H1 (cell line): ENCODE results near the gene ELL. TPM values are rescaled to one million over a fixed set of nuclear protein-coding genes. Genes with fewer than 3 reads are reported as not detected.
A peak's percentile ranks its signal among the peaks of the same experiment; 100 is the strongest.

Source experiments
- CTCF ChIA-PET: fragments of 300-600 bp; sonication (Branson Sonifier 250); formaldehyde crosslinking; loops from one replicate; lab custom pipeline; 2021; ENCODE audit not compliant: partially characterized antibody; lab: Charles Lee
- POLR2A ChIA-PET: fragments of 300-600 bp; sonication (Branson Sonifier 250); formaldehyde crosslinking; loops from one replicate; lab custom pipeline; 2021; ENCODE audit warnings: inconsistent platforms; ENCODE audit not compliant: partially characterized antibody; lab: Charles Lee
- DNase-seq, 2 experiments: peaks; one replicate each; pipeline versions ENCODE4 v3.0.0 to v3.0.0-alpha.2; 2010 to 2022; ENCODE audit warnings: low spot score in 2 of 2, low read depth in 1 of 2, mixed read lengths in 1 of 2
- FAIRE-seq: peaks from 2 replicates; lab custom pipeline; 2011; peaks lifted over from hg19 to GRCh38; lab: Jason Lieb, UNC
- H2AFZ ChIP-seq: 2 replicates; pipeline ENCODE4 v1.8.1; 2012; ENCODE audit warnings: low read length, inconsistent platforms
- H2AK5ac ChIP-seq: 2 replicates; pipeline ENCODE4 v1.6.1; 2013; ENCODE audit warnings: low read depth, low read length
- H2BK120ac ChIP-seq: replicated peaks from 2 replicates; pipeline ENCODE3; 2013; ENCODE audit warnings: low read depth, low read length, inconsistent platforms
- H2BK12ac ChIP-seq: 2 replicates; pipeline ENCODE4 v1.6.1; 2013; ENCODE audit warnings: low read depth, low read length
- H2BK15ac ChIP-seq: 2 replicates; pipeline ENCODE4 v1.6.1; 2013; ENCODE audit warnings: low read length
- H2BK20ac ChIP-seq: 2 replicates; pipeline ENCODE4 v1.6.1; 2013; ENCODE audit warnings: low read length
- H2BK5ac ChIP-seq: 2 replicates; pipeline ENCODE4 v1.6.1; 2013; ENCODE audit warnings: low read depth, low read length
- H3K14ac ChIP-seq: 2 replicates; pipeline ENCODE4 v1.6.1; 2013; ENCODE audit warnings: inconsistent platforms; ENCODE audit not compliant: insufficient read length
- H3K18ac ChIP-seq: 2 replicates; pipeline ENCODE4 v1.6.1; 2013; ENCODE audit warnings: low read length; ENCODE audit errors: extremely low read depth
- H3K23ac ChIP-seq: 2 replicates; pipeline ENCODE4 v1.6.1; 2013; ENCODE audit warnings: inconsistent platforms; ENCODE audit not compliant: insufficient read length
- H3K23me2 ChIP-seq: 2 replicates; pipeline ENCODE4 v1.6.1; 2013; ENCODE audit warnings: low read depth, low read length
- H3K27ac ChIP-seq: 2 replicates; pipeline ENCODE4 v1.6.1; 2011; ENCODE audit warnings: low read depth, low read length, inconsistent platforms
- H3K27me3 ChIP-seq, 4 experiments: replicated peaks in 1 of 4; 1 replicate in 1 of 4; 2 replicates in 3 of 4; pipeline versions ENCODE4 v1.6.1 to v1.8.1; 2011 to 2013; ENCODE audit warnings: low read length in 3 of 4, mild to moderate bottlenecking in 3 of 4, inconsistent platforms in 2 of 4, mixed read lengths in 2 of 4, moderate library complexity in 1 of 4; ENCODE audit not compliant: control insufficient read depth in 3 of 4, insufficient read depth in 3 of 4; ENCODE audit errors: extremely low read depth in 1 of 4
- H3K36me3 ChIP-seq, 4 experiments: 2 replicates each; pipeline versions ENCODE4 v1.6.1 to v1.8.1; 2011 to 2013; ENCODE audit warnings: mild to moderate bottlenecking in 4 of 4, low read length in 3 of 4, moderate library complexity in 2 of 4, control low read depth in 1 of 4, inconsistent platforms in 1 of 4; ENCODE audit not compliant: insufficient read depth in 4 of 4, control insufficient read depth in 2 of 4
- H3K4ac ChIP-seq: replicated peaks from 2 replicates; pipeline ENCODE3; 2013; ENCODE audit warnings: low read length, low read depth, mixed read lengths, inconsistent platforms; ENCODE audit not compliant: insufficient read length
- H3K4me1 ChIP-seq, 4 experiments: replicated peaks in 1 of 4; 1 replicate in 1 of 4; 2 replicates in 3 of 4; pipeline versions ENCODE4 v1.6.1 to v1.8.1; 2011 to 2013; ENCODE audit warnings: low read length in 3 of 4, inconsistent platforms in 2 of 4, mixed read lengths in 1 of 4; ENCODE audit not compliant: insufficient read depth in 4 of 4, control insufficient read depth in 3 of 4
- H3K4me2 ChIP-seq, 2 experiments: 2 replicates each; pipeline versions ENCODE4 v1.6.1 to v1.8.1; 2011 to 2013; ENCODE audit warnings: low read depth in 2 of 2, low read length in 2 of 2, control low read depth in 1 of 2, inconsistent platforms in 1 of 2, mild to moderate bottlenecking in 1 of 2; ENCODE audit not compliant: insufficient read depth in 1 of 2
- H3K4me3 ChIP-seq, 4 experiments: fragments of 200-600, 300-600 bp in 1 of 4; sonication (generic), shearing (Covaris generic), sonication (Bioruptor Twin) in 1 of 4; 2 replicates each; pipeline versions ENCODE4 v1.5.1 to v1.8.1; 2011 to 2016; ENCODE audit warnings: low read length in 4 of 4, low read depth in 3 of 4, control low read depth in 2 of 4, inconsistent platforms in 2 of 4, mild to moderate bottlenecking in 2 of 4, mixed read lengths in 1 of 4, moderate library complexity in 1 of 4; ENCODE audit not compliant: insufficient read depth in 2 of 4; ENCODE audit errors: extremely low read depth in 1 of 4
- H3K56ac ChIP-seq: replicated peaks from 2 replicates; pipeline ENCODE3; 2013; ENCODE audit warnings: low read depth, mild to moderate bottlenecking, mixed read lengths, low read length, inconsistent platforms; ENCODE audit not compliant: insufficient read length
- H3K79me1 ChIP-seq: 2 replicates; pipeline ENCODE4 v1.6.1; 2013; ENCODE audit warnings: low read depth, low read length, control low read depth
- H3K79me2 ChIP-seq, 2 experiments: 2 replicates each; pipeline versions ENCODE4 v1.6.1 to v1.8.1; 2012 to 2013; ENCODE audit warnings: low read length in 2 of 2, mild to moderate bottlenecking in 2 of 2, inconsistent platforms in 1 of 2; ENCODE audit not compliant: insufficient read depth in 2 of 2, control insufficient read depth in 1 of 2
- H3K9ac ChIP-seq, 4 experiments: replicated peaks in 1 of 4; 1 replicate in 1 of 4; 2 replicates in 3 of 4; pipeline versions ENCODE4 v1.6.1 to v1.8.1; 2011 to 2013; ENCODE audit warnings: low read depth in 3 of 4, low read length in 3 of 4, control low read depth in 2 of 4, mild to moderate bottlenecking in 2 of 4, moderate library complexity in 2 of 4, inconsistent platforms in 1 of 4; ENCODE audit errors: extremely low read depth in 1 of 4
- H3K9me3 ChIP-seq, 2 experiments: 2 replicates each; pipeline versions ENCODE4 v1.6.1 to v1.8.1; 2012 to 2013; ENCODE audit warnings: mild to moderate bottlenecking in 2 of 2, moderate library complexity in 2 of 2, control low read depth in 1 of 2, inconsistent platforms in 1 of 2, low read depth in 1 of 2, low read length in 1 of 2, mixed read lengths in 1 of 2; ENCODE audit not compliant: insufficient read depth in 2 of 2
- H4K20me1 ChIP-seq, 2 experiments: replicated peaks in 1 of 2; 2 replicates each; pipeline versions ENCODE3 to v1.8.1; 2011 to 2013; ENCODE audit warnings: inconsistent platforms in 2 of 2, low read length in 2 of 2, mild to moderate bottlenecking in 1 of 2; ENCODE audit not compliant: insufficient read depth in 2 of 2, control insufficient read depth in 1 of 2
- H4K5ac ChIP-seq: 2 replicates; pipeline ENCODE4 v1.6.1; 2013; ENCODE audit warnings: low read length, low read depth, mixed read lengths, inconsistent platforms; ENCODE audit not compliant: insufficient read length
- H4K8ac ChIP-seq: 2 replicates; pipeline ENCODE4 v1.8.0; 2013; ENCODE audit warnings: mild to moderate bottlenecking, moderate library complexity, low read length, inconsistent platforms; ENCODE audit not compliant: insufficient read depth; ENCODE audit errors: extremely low read depth
- H4K91ac ChIP-seq: replicated peaks from 2 replicates; pipeline ENCODE3; 2013; ENCODE audit warnings: low read length, mixed read lengths, inconsistent platforms; ENCODE audit not compliant: insufficient read length
- CEBPB ChIP-seq: IDR thresholded peaks from 2 replicates; pipeline ENCODE4 v1.6.1; 2012; ENCODE audit warnings: low read depth, low read length
- WGBS, 2 experiments: shearing (Covaris generic) in 1 of 2; methylation state at CpG; one replicate each; pipeline versions ENCODE4 v1.1.6 to v1.1.7; 2013 to 2015; ENCODE audit warnings: low lambda C conversion rate in 2 of 2, mixed read lengths in 2 of 2, inconsistent platforms in 1 of 2, low coverage in 1 of 2, missing lambda C conversion rate in 1 of 2; ENCODE audit not compliant: insufficient replicate concordance in 2 of 2, insufficient coverage in 1 of 2, insufficient read length in 1 of 2; ENCODE audit errors: extremely low coverage in 1 of 2, missing lambda C conversion rate in 1 of 2; 5-methylcytosine and 5-hydroxymethylcytosine counted together
- polyA plus RNA-seq, 7 experiments: library from polyadenylated mRNA; depleted of rRNA in 3 of 7; stranded (reverse) in 5 of 7; unstranded in 2 of 7; fragments of >200 nt in 5 of 7; fragments of 200-250 nt in 2 of 7; gene quantifications; 1 replicate in 5 of 7; 2 replicates in 1 of 7; 4 replicates in 1 of 7; pipeline versions ENCODE4 v1.2.1 to v1.2.3, GENCODE V29; 2011 to 2013; ENCODE audit warnings: missing spikeins in 2 of 7, mixed read lengths in 2 of 7
- total RNA-seq: library from RNA; stranded (reverse); fragmentation: NEBNext Ultra II Directional; extraction: Animal tissue kit (Norgen Biotek cat#: 25700); gene quantifications from 2 replicates; pipeline ENCODE4 v1.2.1, GENCODE V29; 2021

Gene ELL
- total and polyA plus RNA-seq, 2 of the 8 experiments (the other 6 are each of a cell fraction or from before 2014, with no cell fraction given) = 5.2 to 10.5 TPM

GRCh38 chr19:18495204-18495911 is 26.5 kb downstream of the ELL start:
- Histone ChIP-seq H3K14ac (no peak overlapping the region), H3K79me2 (peaks cover 0 to 29% of the 10 kb centered on the region in 2 experiments; a peak in 2 of 4 replicates), H2BK5ac (peak overlapping the region; percentile 52; the same call in 1 of the 2 replicates), H3K4me1 (peaks cover 0 to 9% (median 2%) of the 10 kb centered on the region in 4 experiments; a peak in 3 of 7 replicates), H3K4ac (no peak overlapping the region), H2BK120ac (no peak overlapping the region), H4K5ac (no peak overlapping the region), H3K4me2 (no peak overlapping the region), H3K27ac (no peak overlapping the region), H2AK5ac (peak overlapping the region; percentile 90), H3K36me3 (no peaks in the 10 kb centered on the region), H3K9ac (no peak overlapping the region), H4K20me1 (peaks cover 16 to 30% of the 10 kb centered on the region in 2 experiments), H2AFZ (no peak overlapping the region), H3K27me3 (no peaks in the 10 kb centered on the region), H3K23me2 (no peaks in the 10 kb centered on the region), H2BK12ac (no peak overlapping the region), H2BK20ac (no peak overlapping the region), H3K9me3 (no peaks in the 10 kb centered on the region), H4K91ac (no peak overlapping the region), H4K8ac (peak overlapping the region; percentile 35), H3K23ac (no peak overlapping the region), H3K4me3 (no peak overlapping the region), H3K79me1 (peaks cover 24% of the 10 kb centered on the region), H3K18ac (no peak overlapping the region), H2BK15ac (no peak overlapping the region; the same call in 1 of the 2 replicates), H3K56ac (no peak overlapping the region)
- POLR2A ChIA-PET = no interaction called here
- DNase-seq (no peak), FAIRE-seq (no peak)
- CTCF ChIA-PET = interaction anchor here (0.6 to 18.5 kb wide), 8 partner anchors 10 to 544 kb away, joined by 3 to 458 read pairs (median 4); partner anchors contain the start of genes ELL and KXD1
- no peak for TF ChIP-seq CEBPB
- WGBS, 2 experiments = 74% methylated on average over 13 of the region's 14 CpGs; no CpG with 5 or more reads in 1 of the 2 experiments
